ENCODE data around the gene TLCD1.
A peak's percentile ranks its signal among the peaks of the same experiment; 100 is the strongest.

The TLCD1 gene

DNA sequence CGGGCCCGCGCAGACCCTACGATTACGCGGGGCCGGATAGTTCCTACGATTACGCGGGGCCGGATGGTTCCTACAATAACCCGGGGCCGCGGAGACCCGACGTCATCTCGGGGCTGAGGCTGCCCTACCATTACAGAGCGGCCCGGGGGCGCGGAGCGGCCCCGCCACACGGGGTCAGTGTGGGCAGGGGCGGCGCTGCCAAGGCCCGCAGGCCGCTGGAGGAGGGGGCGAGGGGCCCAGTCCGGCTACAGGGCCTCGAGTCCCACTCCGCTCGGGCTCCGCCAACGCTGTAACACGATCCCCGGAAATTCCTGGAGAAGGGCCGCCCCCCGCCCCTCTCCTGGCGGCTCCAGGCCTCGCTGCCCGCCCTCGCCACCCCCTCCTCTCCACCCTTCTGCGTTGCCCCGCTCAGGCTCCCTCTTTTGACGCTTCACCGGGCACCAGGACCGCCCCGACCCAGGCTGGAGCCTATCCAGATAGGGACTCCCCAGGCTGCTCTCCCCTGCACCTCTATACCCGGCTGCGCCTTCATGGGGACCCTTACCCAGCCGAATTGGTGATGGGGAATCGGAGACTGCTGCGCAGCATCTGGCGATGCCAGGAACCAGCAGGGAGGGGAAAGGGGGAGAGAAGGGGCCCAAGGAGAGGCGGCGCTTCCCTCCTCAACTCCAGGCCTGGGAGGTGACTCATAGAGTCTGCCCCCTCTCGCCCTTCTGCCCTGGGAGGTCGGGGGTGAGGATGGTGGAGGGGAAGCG, 8.3 kb downstream of the TLCD1 start, which contains the start of gene RAB34:
Gene RAB34, minus strand, starts transcription at position 291 of the 755 bp plus-strand sequence. CDS start 602 bp downstream, outside the sequence.
- no peak within 1 kb of the TSS for H3K4me3 ChIP-seq (ENCODE audit: low read length)
- no peak for DNase-seq (ENCODE audit: low read depth, low spot score)

DNA sequence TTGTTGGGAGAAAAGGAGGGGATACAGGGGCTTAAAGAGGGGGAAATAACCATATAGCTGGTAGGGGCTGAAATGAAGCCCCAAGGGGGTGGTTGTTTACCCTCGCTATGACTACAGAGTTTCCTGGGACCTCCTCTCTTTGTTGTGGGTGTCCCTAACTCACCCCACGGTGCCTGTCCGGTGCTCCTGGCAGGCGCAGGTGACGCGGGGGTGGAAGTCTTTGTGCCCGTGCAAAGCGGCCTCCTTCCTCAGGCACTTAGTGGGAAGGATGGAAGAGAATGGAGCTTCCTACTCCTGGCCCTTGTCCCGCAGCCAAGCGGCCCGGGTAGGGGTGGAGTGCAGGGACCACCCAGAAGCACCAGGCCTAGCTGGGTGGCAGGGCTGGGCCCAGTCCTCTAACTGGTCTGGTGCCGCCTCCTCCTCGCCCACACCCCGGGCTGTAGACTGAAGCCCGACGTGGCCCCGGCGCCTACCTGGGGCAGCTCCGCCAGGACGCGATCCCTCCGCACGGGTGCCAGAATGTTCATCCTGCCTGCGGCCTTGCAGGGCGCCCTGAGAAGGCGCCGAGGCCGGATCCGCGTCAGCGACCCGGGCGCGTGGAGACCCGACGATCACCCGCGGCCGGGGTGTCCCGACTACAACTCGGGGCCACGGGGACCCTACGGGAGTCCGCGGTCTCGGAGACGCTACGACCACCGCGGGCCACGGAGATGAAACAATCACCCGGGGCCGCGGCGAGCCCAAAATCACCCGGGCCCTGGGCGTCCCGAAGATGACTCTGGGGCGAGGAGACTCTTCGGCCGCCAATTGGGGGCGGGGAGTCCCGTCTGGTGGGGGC, 9.1 kb downstream of the TLCD1 start:
- no peak for DNase-seq (ENCODE audit: low read depth, low spot score)

DNA sequence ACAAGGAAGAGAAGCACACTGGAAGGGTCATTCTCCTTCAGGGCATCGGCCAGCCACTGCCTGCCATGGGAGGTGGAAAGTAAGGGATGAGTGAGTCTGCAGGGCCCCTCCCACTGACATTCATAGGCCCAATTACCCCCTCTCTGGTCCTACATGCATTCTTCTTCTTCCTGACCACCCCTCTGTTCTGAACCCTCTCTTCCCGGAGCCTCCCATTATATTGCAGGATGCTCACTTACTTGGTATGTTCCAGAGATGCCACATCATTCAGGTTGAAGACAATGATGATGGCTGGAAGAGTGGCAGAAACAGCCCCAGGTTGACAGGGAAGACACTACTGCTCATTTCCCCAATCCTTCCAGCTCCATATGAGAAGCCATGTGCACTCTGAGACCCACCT, 10.8 kb downstream of the TLCD1 start:
- H3K4me3 ChIP-seq (ENCODE audit: low read length), result no peak overlapping the region
- no peak for DNase-seq (ENCODE audit: low read depth, low spot score)

More for the DNA sequence above, 9.1 kb downstream of the TLCD1 start:
- no peak overlapping the region for H3K4me3 ChIP-seq (ENCODE audit: low read length)

DNA sequence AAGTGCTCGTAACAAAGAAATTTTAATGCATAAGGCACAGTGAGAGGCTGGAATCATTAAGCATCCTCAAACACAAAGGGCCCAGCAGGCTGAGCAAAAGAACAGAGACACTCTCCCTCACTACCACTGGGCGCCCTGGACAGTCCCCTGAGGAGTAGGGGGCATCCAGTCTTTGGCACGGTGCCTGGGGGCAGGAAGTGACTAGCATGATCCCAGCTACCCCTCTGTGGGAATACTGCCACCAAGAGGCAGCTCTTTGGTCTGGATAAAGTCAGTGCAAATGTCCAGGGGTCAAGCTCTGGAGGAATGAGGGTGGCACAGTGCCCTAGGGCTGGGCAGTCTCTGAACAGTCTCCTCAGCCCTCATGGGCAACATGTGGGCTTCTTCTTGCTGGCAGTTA, 11.8 kb downstream of the TLCD1 start:
- no peak for DNase-seq (ENCODE audit: low read depth, low spot score)
- H3K4me3 ChIP-seq (ENCODE audit: low read length), result no peak overlapping the region

DNA sequence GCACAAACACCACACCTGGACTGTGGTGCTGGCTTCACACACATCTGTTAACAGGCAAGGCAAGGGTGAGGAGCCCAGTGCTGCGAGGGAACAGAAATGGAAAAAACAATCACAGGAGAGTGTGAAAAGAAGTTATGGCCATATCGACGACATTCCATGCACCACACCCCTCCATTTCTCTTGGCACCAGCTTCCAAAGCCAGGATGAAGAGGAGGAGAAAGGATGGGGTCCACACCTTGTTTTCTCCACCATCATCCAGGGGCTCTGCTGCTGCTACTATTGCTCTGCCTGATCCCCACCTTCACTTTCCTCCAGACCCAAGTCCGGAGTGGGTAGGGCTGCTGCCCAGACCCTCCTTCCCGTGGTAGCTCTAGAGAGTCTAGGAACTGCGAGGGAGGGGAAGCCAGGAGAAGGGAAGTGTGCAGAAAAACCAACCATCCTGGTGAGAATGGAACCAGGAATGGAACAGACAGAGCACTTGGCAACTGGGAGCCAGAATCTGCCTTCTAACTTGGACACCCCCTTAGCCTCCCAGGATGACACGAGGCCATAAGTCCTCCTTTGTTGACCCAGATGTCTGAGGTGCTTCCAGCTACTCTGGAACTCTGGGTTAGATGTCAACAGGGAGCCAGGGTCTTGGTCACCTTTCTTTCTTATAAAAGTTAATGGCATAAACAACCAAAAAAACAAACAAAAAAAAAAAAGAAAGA, 13.2 kb downstream of the TLCD1 start:
- no peak for DNase-seq (ENCODE audit: low read depth, low spot score)
- no peak overlapping the region for H3K4me3 ChIP-seq (ENCODE audit: low read length)

DNA sequence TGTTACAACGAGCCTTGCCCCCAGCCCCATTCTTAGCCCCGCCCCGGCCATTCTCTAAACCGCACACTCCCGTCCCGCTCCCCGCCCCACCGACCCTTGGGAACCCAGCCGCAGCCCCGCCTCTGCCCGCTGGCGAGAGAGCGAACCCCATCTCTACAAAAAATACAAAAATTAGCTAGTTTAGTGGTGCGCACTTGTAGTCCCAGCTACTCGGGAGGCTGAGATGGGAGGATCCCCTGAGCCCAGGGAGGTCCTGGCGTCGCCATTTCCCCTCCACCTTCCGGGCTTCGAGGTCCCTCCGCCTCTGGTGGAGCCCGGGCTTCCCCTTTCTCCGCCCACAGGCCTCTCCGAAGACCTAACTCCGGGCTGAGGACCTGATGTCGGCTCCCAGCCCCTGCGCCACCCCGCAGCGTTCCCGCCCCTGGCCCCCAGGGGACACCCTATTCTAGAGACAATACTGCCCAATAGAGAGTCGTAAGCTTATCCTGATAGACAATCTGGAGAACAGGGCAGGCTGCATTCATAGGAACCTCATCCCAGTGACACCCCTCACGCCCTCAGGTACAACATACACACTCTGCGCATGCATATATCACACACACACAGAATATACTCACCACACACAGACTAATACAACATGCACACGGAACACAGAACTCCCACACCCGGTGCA, 13.9 kb downstream of the TLCD1 start:
- no peak for DNase-seq (ENCODE audit: low read depth, low spot score)

DNA sequence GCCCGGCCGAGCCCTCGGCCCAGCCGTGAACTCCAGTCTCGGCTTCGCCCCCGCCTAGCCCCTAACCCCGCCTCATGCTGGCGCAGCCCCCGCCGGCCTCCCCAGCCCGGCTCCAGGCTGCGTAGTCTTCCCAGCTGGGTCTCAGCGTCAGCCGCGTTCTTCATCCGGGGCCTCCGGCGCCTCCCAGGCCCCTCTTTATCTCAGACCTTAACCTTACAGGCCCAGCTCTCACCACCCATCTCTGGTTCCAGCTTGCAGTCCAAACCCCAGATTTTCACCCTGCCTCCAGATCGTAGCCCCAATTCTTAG, 14.4 kb downstream of the TLCD1 start, which contains the start of gene PROCA1:
Gene PROCA1, minus strand, starts transcription at position 166 of the 309 bp plus-strand sequence. CDS start 228 bp downstream, outside the sequence.
- peak within 1 kb of the TSS; percentile 56 for H3K4me3 ChIP-seq (ENCODE audit: low read length)
- no peak for DNase-seq (ENCODE audit: low read depth, low spot score)

More for the DNA sequence above, 13.9 kb downstream of the TLCD1 start:
- H3K4me3 ChIP-seq (ENCODE audit: low read length), result no peak overlapping the region

DNA sequence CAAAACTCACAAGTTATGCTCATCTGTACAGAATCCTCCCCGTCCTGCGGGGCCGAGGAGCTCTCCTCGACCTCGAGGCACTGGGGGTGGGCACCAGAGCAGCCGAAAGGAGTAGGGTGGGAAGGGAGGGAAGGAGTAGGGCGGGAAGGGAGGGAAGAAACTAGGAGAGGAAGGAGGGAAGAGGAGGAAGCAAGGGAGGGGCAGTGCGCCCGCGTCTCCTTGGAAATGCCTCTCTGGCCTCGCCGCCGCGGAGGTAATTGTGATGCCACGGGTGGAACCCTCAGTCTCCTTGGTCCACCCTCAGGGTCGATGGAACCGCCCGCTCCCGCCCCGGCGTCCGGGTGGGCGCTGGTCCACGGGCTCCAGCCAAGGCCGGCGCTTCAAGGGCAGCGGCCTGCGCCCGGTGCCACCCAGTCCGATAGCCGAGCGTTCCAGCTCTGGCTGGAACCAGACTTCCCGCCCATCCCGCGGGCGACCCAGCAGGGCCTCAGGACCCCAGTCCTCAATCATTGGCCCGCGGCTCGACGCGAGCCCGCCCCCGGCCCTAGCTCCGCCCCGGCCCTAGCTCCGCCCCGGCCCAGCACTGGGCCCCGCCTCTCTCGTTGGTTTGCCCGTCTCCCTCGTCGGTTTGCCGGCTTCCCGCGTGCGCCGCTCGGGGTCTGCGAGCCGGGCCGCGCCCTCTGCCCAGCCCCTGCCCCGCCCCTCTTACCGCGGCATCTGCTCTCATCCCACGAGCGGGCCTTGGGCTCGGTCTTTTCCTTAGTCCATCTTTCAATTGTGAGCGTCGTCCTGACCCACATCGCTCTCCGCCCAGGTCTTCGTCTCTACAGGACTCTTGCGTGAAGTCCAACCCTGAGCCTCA, 14.9 kb downstream of the TLCD1 start:
- H3K4me3 ChIP-seq (ENCODE audit: low read length), result peak overlapping the region; percentile 56
- DNase-seq (ENCODE audit: low read depth, low spot score), result peak; percentile 68

DNA sequence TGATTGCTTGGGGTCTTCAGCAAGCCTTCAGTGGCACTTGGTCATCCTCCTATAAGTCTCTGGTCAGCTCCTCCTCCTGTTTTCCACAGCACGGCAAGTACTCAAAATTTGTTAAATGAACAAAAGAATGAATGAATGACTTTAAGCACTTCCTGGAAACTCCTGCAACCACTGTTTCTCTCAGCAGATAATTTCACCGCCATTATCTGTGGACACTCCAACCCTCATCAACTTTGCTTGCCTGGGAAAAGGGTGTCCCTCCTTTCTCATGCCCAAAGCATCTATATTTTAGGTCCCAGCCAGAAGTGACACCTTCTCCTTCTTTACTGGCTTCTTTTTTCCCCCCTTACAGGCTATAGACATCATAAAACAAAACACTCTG, 18.7 kb downstream of the TLCD1 start:
- DNase-seq (ENCODE audit: low read depth, low spot score), result no peak

DNA sequence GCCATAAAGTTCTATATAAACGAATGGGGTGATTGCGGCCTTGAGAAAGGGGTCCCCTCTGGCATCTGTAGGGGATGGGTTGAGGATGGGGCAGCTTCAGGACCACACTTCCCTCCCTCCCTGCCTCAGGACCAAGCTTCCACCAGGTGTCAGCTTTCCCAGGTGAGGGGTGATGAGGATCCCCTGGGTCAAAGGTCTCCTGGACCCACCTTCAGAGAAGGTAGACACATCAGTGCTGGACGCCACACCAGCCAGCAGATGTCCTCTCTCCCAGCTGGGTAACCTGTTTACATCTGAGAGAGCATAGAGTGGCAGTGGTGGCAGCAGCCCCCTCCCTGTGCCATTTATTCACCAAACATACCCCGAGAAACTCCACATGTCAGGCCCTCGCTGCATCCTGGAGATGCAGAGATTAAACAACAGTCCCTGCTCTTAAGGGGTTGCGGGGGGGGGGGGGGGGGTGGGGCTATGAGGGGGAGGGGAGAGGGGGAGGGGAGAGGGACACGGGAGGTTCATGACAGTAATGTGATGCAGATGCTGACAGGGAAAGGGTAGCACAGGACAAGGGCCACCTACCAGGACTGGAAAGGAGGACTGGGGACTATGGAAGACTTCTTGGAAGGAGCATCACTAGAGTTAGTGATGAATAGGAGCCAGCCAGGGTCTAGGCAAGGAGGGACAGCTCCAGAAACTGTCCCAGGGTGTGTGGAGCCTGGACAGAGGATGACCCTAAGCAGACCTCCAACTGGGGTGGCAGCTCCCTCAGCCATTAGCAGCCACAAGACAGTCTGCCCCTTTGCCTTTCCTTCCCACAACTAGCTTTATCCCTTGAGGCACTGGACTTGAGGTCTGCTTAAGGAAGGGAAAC, 19.3 kb downstream of the TLCD1 start:
- H3K4me3 ChIP-seq (ENCODE audit: low read length), result no peak overlapping the region
- no peak for DNase-seq (ENCODE audit: low read depth, low spot score)

More for the DNA sequence above, 18.7 kb downstream of the TLCD1 start:
- no peak overlapping the region for H3K4me3 ChIP-seq (ENCODE audit: low read length)

DNA sequence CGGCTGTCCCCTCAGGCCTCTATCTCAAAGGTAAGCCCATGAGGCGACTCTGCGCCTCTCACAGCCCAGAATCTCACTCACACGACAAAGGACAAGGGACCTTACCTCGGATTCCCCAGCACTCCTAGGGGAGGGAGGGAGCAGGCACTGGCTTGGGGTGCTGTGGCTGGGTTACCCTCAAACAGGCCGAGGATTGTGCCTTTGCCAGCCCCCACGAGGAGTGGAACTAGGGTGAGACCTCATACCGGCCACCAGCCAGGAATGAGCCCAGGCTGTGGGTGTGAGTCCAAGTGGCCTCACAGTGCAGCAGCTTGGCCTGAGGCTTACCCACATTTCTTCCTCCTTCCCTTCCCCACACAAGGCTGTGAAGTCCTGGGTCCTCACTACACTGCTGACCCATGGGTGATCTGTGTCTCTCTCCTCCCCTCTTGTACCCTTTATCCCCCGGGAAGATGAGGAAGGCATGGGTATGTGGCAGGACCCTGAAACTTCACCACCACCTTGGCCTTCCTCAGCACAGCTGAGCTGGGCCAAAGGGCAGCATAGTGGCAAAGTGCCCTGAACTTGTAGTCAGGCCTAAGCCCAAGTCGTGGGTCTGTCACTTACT, 20.2 kb downstream of the TLCD1 start:
- DNase-seq (ENCODE audit: low read depth, low spot score), result no peak
- no peak overlapping the region for H3K4me3 ChIP-seq (ENCODE audit: low read length)

DNA sequence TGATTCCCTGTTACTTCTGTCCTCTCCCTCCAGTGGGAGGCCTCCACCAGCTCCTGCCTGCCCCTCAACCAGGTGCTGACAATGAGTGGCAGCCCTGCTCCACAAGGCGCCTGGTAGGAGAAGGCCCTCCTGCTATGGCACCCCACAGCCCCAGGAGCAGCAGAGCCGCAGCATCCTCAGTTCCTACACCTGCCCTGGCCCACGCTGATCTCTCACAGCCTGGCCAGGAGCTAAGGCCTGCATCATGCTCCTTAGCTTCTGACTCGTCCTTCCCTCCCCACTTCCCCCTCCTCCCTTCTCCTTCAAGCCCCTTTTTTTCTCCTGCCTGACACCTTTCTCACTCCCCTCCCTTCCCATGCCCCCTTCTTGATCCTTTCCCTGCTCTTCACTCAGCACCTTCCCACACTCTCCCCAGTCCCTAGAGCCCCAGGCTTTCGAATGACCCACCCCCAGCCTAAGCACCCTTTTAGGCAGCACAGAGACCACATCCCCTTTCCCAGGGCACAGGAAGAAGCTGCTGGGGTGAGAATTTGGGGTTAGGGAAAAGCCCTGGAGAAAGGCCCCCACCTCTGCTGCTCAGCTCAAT, 20.9 kb downstream of the TLCD1 start:
- H3K4me3 ChIP-seq (ENCODE audit: low read length), result no peak overlapping the region

DNA sequence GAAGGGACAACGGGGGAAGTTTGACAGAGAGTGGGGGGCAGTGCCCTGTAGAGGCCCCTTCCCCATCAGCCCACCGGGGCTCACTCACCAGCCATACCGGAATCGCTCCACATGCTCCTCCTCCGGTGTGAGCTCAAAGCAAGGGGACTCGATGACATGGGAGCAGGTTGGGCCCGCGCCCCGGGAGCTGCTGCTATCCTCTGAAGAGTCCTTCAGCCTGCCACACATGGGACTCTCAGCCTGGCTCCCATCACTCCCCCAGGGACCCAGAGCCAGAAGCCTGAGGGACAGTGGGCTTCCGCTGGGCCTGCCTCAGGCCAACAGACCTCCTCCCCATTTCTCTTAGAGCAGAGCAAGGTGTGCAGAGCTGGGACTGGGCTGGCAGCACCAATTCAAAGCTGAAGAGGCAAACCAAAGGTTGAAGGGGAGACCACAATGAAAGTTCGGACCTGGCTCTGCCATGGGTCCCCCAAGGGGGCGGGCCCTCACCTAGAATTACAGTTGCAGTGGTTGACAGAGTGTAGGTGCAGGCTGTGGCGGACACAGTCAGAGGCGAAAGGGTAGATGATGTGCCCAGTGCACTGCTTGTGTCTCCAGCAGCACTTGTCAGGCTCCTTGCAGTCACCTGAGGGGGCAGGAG, 21.7 kb downstream of the TLCD1 start:
- DNase-seq (ENCODE audit: low read depth, low spot score), result no peak
- H3K4me3 ChIP-seq (ENCODE audit: low read length), result no peak overlapping the region

More for the DNA sequence above, 20.9 kb downstream of the TLCD1 start:
- DNase-seq (ENCODE audit: low read depth, low spot score), result no peak

DNA sequence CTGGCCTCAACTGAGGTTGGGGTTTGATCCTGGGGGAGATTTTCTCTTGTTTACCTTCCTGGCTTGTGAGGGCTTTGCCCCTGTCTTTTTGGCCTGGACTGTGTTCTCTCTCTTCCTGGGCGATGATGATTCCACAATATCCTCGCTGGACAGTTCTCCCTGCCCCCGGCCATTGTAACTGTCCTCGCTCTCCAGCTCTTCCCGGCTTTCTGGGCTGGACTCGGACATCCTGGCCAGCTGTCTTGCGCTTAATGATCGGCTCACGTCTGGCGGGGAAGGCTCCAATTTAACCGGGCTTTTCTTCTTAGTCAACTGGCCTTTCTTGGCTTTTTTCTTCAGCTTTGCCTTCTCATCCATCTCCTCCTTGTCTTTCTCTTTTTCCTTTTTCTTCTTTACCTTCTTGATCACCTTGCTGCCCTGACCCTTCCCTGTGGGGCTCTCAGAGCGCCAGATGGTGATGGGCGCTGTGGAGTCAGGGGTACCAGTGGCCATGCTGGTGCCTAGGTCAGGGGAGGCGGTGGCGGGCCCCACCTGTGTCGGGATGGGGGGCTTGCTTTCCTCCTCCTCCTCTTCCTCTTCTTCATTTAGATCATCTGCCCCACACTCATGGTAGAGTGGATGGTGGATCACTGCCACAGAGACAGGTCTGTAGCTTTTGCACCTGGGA, 22.3 kb downstream of the TLCD1 start:
- no peak for DNase-seq (ENCODE audit: low read depth, low spot score)
- H3K4me3 ChIP-seq (ENCODE audit: low read length), result no peak overlapping the region

DNA sequence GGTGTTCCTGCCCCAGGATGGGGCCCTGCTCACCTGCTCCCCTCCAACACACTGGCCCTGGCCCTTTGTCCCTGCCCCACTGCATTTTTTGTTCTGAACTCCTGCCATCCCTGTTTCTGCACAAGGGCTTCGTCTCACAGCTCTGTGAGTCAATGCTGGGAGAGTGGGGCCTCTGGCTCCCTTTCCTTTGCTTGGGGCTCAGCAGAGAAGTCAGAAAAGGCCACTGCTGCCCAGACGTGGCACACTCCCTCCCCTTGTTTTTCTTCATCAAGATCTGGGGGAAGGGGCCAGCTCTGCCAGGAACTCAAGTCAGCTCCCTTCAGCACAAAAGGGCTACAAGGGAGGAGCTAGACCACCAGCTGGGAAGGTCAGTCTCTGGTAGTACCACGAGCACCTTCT, 23.3 kb downstream of the TLCD1 start:
- no peak overlapping the region for H3K4me3 ChIP-seq (ENCODE audit: low read length)
- DNase-seq (ENCODE audit: low read depth, low spot score), result no peak

All from Jurkat, Clone E6-1 (cell line).